Measurements from ENCODE around the gene UNC93B1.

DNA sequence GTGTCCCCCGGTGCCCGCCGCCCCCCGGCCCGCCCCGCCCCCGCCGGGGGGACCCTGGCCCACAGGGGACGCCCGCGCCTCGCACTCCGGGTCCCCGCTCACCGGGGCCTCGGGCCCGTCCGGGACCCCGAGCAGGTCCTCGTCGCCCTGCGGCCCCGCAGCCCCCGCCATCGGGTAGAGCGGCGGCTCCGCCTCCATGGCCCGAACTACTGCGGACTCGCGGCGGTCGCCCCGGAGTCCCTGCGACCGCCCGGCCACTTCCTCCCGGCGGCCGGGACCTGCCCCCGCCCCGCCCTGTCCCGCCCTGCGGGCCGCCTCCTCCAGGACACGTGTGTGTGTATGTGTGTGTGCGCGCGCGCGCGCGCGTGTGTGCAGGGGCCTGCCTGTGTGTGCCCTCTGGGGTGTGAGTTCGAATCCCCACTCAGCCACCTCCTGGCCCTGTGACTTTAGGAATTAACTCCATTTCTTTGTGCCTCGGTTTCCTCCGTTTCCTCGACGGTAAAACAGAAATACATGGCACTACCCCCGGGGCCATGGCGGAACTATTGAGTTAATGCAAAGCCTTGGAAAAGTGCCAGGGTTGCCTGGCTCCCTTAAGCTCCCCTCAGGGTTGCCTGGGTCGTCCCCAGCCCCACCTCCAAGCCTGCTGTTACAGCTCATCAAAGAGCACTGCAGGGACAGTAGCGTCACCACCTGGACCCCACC is at the start of gene UNC93B1:
- TF ChIP-seq CTCF (conservative IDR thresholded peaks at IDR 0.05) (no peak), EZH2 (IDR thresholded peaks at IDR 0.05; ENCODE audit: low read depth) (no peak)

Measured in PC-9 (cell line).